H9 (cell line): Measurements from ENCODE around the gene IFNL1. TPM values are rescaled to one million over a fixed set of nuclear protein-coding genes. Genes with fewer than 3 reads are reported as not detected.

Experiments
- DNase-seq: peaks from one replicate; pipeline ENCODE4 v3.0.0-alpha.2; 2017
- H2AFZ ChIP-seq: one replicate; pipeline ENCODE4 v1.6.1; 2013; ENCODE audit warnings: mild to moderate bottlenecking, low read length, control low read depth, moderate library complexity
- H2AK5ac ChIP-seq: 2 replicates; pipeline ENCODE4 v1.6.1; 2013; ENCODE audit warnings: low read length, control low read depth, mixed read lengths; ENCODE audit not compliant: insufficient read length
- H2BK120ac ChIP-seq: one replicate; pipeline ENCODE4 v1.6.1; 2013; ENCODE audit warnings: low read depth, mild to moderate bottlenecking, low read length, control low read depth, inconsistent platforms; ENCODE audit not compliant: poor library complexity, severe bottlenecking
- H2BK12ac ChIP-seq: 2 replicates; pipeline ENCODE4 v1.6.1; 2013; ENCODE audit warnings: low read length, control low read depth, mixed read lengths, low read depth; ENCODE audit not compliant: insufficient read length
- H2BK15ac ChIP-seq: 2 replicates; pipeline ENCODE4 v1.6.1; 2013; ENCODE audit warnings: low read depth, low read length, control low read depth
- H2BK20ac ChIP-seq: one replicate; pipeline ENCODE4 v1.6.1; 2013; ENCODE audit warnings: low read depth, mild to moderate bottlenecking, low read length, control low read depth, inconsistent platforms; ENCODE audit not compliant: poor library complexity, severe bottlenecking
- H2BK5ac ChIP-seq: 2 replicates; pipeline ENCODE4 v1.6.1; 2013; ENCODE audit warnings: low read length, control low read depth, mixed read lengths; ENCODE audit not compliant: insufficient read length
- H3K14ac ChIP-seq: 2 replicates; pipeline ENCODE4 v1.6.1; 2013; ENCODE audit warnings: low read length, control low read depth; ENCODE audit not compliant: insufficient read depth
- H3K18ac ChIP-seq: 2 replicates; pipeline ENCODE4 v1.6.1; 2013; ENCODE audit warnings: low read depth, mild to moderate bottlenecking, mixed read lengths, low read length, control low read depth; ENCODE audit not compliant: insufficient read length
- H3K23ac ChIP-seq: 2 replicates; pipeline ENCODE4 v1.6.1; 2013; ENCODE audit warnings: low read length, control low read depth, mixed read lengths, low read depth; ENCODE audit not compliant: insufficient read length
- H3K23me2 ChIP-seq: 2 replicates; pipeline ENCODE4 v1.6.1; 2013; ENCODE audit warnings: low read depth, mild to moderate bottlenecking, mixed read lengths, low read length, control low read depth; ENCODE audit not compliant: insufficient read length, poor library complexity, severe bottlenecking
- H3K27ac ChIP-seq: 2 replicates; pipeline ENCODE4 v1.5.1; 2013; ENCODE audit warnings: low read length, control low read depth, mixed read lengths, low read depth; ENCODE audit not compliant: insufficient read length
- H3K27me3 ChIP-seq: 2 replicates; pipeline ENCODE4 v1.6.1; 2013; ENCODE audit warnings: low read length, control low read depth, inconsistent platforms; ENCODE audit not compliant: insufficient read depth
- H3K4ac ChIP-seq: 2 replicates; pipeline ENCODE4 v1.6.1; 2013; ENCODE audit warnings: low read depth, mild to moderate bottlenecking, control low read depth, inconsistent platforms, low read length, moderate library complexity
- H3K4me1 ChIP-seq: 2 replicates; pipeline ENCODE4 v1.6.1; 2013; ENCODE audit warnings: low read length, control low read depth, inconsistent platforms; ENCODE audit not compliant: insufficient read depth
- H3K4me2 ChIP-seq: 2 replicates; pipeline ENCODE4 v1.6.1; 2013; ENCODE audit warnings: low read length, control low read depth, mixed read lengths; ENCODE audit not compliant: insufficient read length, insufficient read depth
- H3K56ac ChIP-seq: 2 replicates; pipeline ENCODE4 v1.6.1; 2013; ENCODE audit warnings: low read depth, mild to moderate bottlenecking, mixed read lengths, low read length, control low read depth; ENCODE audit not compliant: insufficient read length
- H3K79me1 ChIP-seq: 2 replicates; pipeline ENCODE4 v1.6.1; 2013; ENCODE audit warnings: low read depth, mild to moderate bottlenecking, moderate library complexity, low read length, control low read depth, inconsistent platforms; ENCODE audit not compliant: insufficient read depth, poor library complexity, severe bottlenecking
- H3K79me2 ChIP-seq: 2 replicates; pipeline ENCODE4 v1.6.1; 2013; ENCODE audit warnings: low read length, control low read depth, inconsistent platforms; ENCODE audit not compliant: insufficient read depth
- H3K9ac ChIP-seq: 2 replicates; pipeline ENCODE4 v1.6.1; 2013; ENCODE audit warnings: low read length, control low read depth, mixed read lengths; ENCODE audit not compliant: insufficient read length; ENCODE audit errors: extremely low read depth
- H3K9me3 ChIP-seq: one replicate; pipeline ENCODE4 v1.6.1; 2013; ENCODE audit warnings: low read depth, low read length, inconsistent platforms; ENCODE audit not compliant: control insufficient read depth
- H3T11ph ChIP-seq: one replicate; pipeline ENCODE4 v1.6.1; 2013; ENCODE audit warnings: mild to moderate bottlenecking, low read length, control low read depth, inconsistent platforms
- H4K20me1 ChIP-seq: one replicate; pipeline ENCODE4 v1.6.1; 2013; ENCODE audit not compliant: control insufficient read depth, insufficient read length, insufficient read depth
- H4K5ac ChIP-seq: 2 replicates; pipeline ENCODE4 v1.6.1; 2013; ENCODE audit warnings: low read depth, mild to moderate bottlenecking, mixed read lengths, low read length, control low read depth; ENCODE audit not compliant: insufficient read length
- H4K8ac ChIP-seq: replicated peaks from 2 replicates; pipeline ENCODE4 v1.6.1; 2013; ENCODE audit warnings: low read length, control low read depth, mixed read lengths, low read depth; ENCODE audit not compliant: insufficient read length
- H4K91ac ChIP-seq: 2 replicates; pipeline ENCODE4 v1.6.1; 2013; ENCODE audit warnings: low read depth, mild to moderate bottlenecking, moderate library complexity, mixed read lengths, low read length, control low read depth; ENCODE audit not compliant: insufficient read length
- H3K27ac Mint-ChIP-seq, 3 experiments: 2 replicates in 2 of 3; 3 replicates in 1 of 3; pipeline ENCODE4 v1.8.0; 2020 to 2021; ENCODE audit warnings: mixed read lengths in 3 of 3, mild to moderate bottlenecking in 1 of 3, moderate library complexity in 1 of 3
- H3K27me3 Mint-ChIP-seq: 2 replicates; pipeline ENCODE4 v1.8.0; 2021; ENCODE audit warnings: low read depth, mild to moderate bottlenecking, moderate library complexity, mixed read lengths
- H3K36me3 Mint-ChIP-seq, 3 experiments: 2 replicates in 2 of 3; 3 replicates in 1 of 3; pipeline ENCODE4 v1.8.0; 2020 to 2021; ENCODE audit warnings: low read depth in 3 of 3, mixed read lengths in 3 of 3; ENCODE audit not compliant: insufficient read depth in 1 of 3
- H3K4me1 Mint-ChIP-seq, 2 experiments: 2 replicates each; pipeline ENCODE4 v1.8.0; 2020; ENCODE audit warnings: mixed read lengths in 2 of 2
- H3K4me3 Mint-ChIP-seq, 2 experiments: 2 replicates in 1 of 2; 3 replicates in 1 of 2; pipeline ENCODE4 v1.8.0; 2020 to 2021; ENCODE audit warnings: mild to moderate bottlenecking in 2 of 2, mixed read lengths in 2 of 2, moderate library complexity in 1 of 2
- H3K9me3 Mint-ChIP-seq, 2 experiments: 2 replicates in 1 of 2; 3 replicates in 1 of 2; pipeline ENCODE4 v1.8.0; 2020; ENCODE audit warnings: mild to moderate bottlenecking in 2 of 2, mixed read lengths in 2 of 2, moderate library complexity in 1 of 2
- CTCF ChIP-seq: fragments of 200-600 bp; sonication (generic); conservative IDR thresholded peaks from 3 replicates; pipeline ENCODE4 v1.8.0; 2021; ENCODE audit warnings: antibody characterized with exemption, mild to moderate bottlenecking
- WGBS: extraction: QIAGEN DNeasy Blood & Tissue Kit; methylation state at CpG from one replicate; pipeline ENCODE4 v1.1.7; 2013; ENCODE audit warnings: missing lambda C conversion rate, low lambda C conversion rate, mixed read lengths; ENCODE audit not compliant: insufficient read length; ENCODE audit errors: extremely low coverage; 5-methylcytosine and 5-hydroxymethylcytosine counted together
- total RNA-seq: library from RNA; stranded (reverse); gene quantifications from 2 replicates; pipeline ENCODE4 v1.2.1, GENCODE V29; 2021

Gene IFNL1
- total RNA-seq, 1 experiment from 2014 or later: not detected

- H3K23me2 ChIP-seq: peaks cover 6% of the 10 kb centered on the region
- Mint-ChIP-seq H3K9me3 (no peaks in the 10 kb centered on the region; a peak in 2 of 5 replicates), H3K4me1 (peaks cover 7 to 18% of the 10 kb centered on the region in 2 experiments), H3K27ac (no peak overlapping the region), H3K4me3 (peak overlapping the region; percentile 75 to 96), H3K36me3 (peaks cover 3 to 5% (median 4%) of the 10 kb centered on the region in 3 experiments; a peak in 5 of 7 replicates), H3K27me3 (peaks cover 50% of the 10 kb centered on the region)
- no peak overlapping the region for H4K91ac ChIP-seq
- H3K14ac ChIP-seq: no peak overlapping the region
- H3K79me2 ChIP-seq: no peaks in the 10 kb centered on the region
- no peak overlapping the region for H2BK12ac ChIP-seq
- H3K4me2 ChIP-seq: no peak overlapping the region
- H2AK5ac ChIP-seq: no peak overlapping the region
- H2BK120ac ChIP-seq: no peak overlapping the region
- no peaks in the 10 kb centered on the region for H3K4me1 ChIP-seq
- no peaks in the 10 kb centered on the region for H4K20me1 ChIP-seq
- no peaks in the 10 kb centered on the region for H3K9me3 ChIP-seq
- H4K5ac ChIP-seq: no peak overlapping the region
- H3K56ac ChIP-seq: no peak overlapping the region
- WGBS: no CpG with 5 or more reads among the region's 4 CpGs
- H3K18ac ChIP-seq: no peak overlapping the region
- H3K4ac ChIP-seq: no peak overlapping the region
- H2BK20ac ChIP-seq: no peak overlapping the region
- H3K27ac ChIP-seq: no peak overlapping the region
- H3K23ac ChIP-seq: no peak overlapping the region
- no peak overlapping the region for H4K8ac ChIP-seq
- H2BK15ac ChIP-seq: no peak overlapping the region
- no peak overlapping the region for H3T11ph ChIP-seq
- no peak overlapping the region for H3K9ac ChIP-seq
- H2BK5ac ChIP-seq: no peak overlapping the region
- no peak for DNase-seq
- TF ChIP-seq CTCF: no peak
- H3K79me1 ChIP-seq: no peaks in the 10 kb centered on the region
- no peak overlapping the region for H2AFZ ChIP-seq
- H3K27me3 ChIP-seq: no peaks in the 10 kb centered on the region; the same call in 1 of the 2 replicates
These were observed 22.5 kb downstream of the IFNL1 start for GRCh38 chr19:39318690-39319089.
